Measurements from ENCODE around the gene ITGB4. TPM values are rescaled to one million over a fixed set of nuclear protein-coding genes. Genes with fewer than 3 reads are reported as not detected.

ITGB4 gene
- total and polyA plus RNA-seq, 10 of the 15 experiments (the other 5 are each of a cell fraction or from before 2014, with no cell fraction given): 0.06 to 1.6 (median 0.27) TPM; not detected in 2

- Histone ChIP-seq H2AFZ (ENCODE audit: control insufficient read depth, low read depth, low read length) (no peak overlapping the region), H3K9ac (ENCODE audit: control insufficient read depth, insufficient read depth, low read length) (no peak overlapping the region), H4K20me1 (ENCODE audit: control insufficient read depth, insufficient read depth) (no peaks in the 10 kb centered on the region), H3K36me3 (ENCODE audit: control insufficient read depth in 2 of 2, insufficient read depth in 2 of 2, low read length in 1 of 2) (no peaks in the 10 kb centered on the region), H3K27ac (ENCODE audit: control insufficient read depth, insufficient read depth) (no peak overlapping the region), H3K9me3 (replicated peaks; ENCODE audit: control insufficient read depth, insufficient read depth, low read length) (no peaks in the 10 kb centered on the region), H3K27me3 (replicated peaks in 1 of 2; ENCODE audit: control insufficient read depth in 2 of 2, insufficient read depth in 2 of 2, low read length in 1 of 2) (no peaks in the 10 kb centered on the region), H3K4me1 (ENCODE audit: control insufficient read depth, insufficient read depth, low read length) (peaks cover 7% of the 10 kb centered on the region), H3K4me2 (ENCODE audit: control insufficient read depth, insufficient read depth) (no peak overlapping the region), H3K4me3 (no peak overlapping the region), H3K79me2 (ENCODE audit: control insufficient read depth, insufficient read depth, low read length) (no peaks in the 10 kb centered on the region)
- no peak for ATAC-seq
- 73% methylated on average over 6 of the region's 7 CpGs for WGBS (ENCODE audit: insufficient coverage, insufficient replicate concordance, low lambda C conversion rate, missing lambda C conversion rate)
- intact Hi-C loops (cut with micrococcal nuclease; ENCODE audit: unreplicated experiment): no loop called here
- ChIA-PET CTCF (interaction anchor here (1.4 to 6.0 kb wide), 7 partner anchors 9 to 139 kb away, joined by 3 to 48 read pairs (median 8); partner anchors contain the start of gene SMIM5), RAD21 (ENCODE audit: unreplicated experiment) (interaction anchor here (0.8 to 1.8 kb wide), 2 partner anchors 8 to 13 kb away, joined by 5 to 9 read pairs; no protein-coding TSS in a partner anchor), POLR2A (interaction anchor here (1.2 kb wide), 1 partner anchor 9 kb away, joined by 3 read pairs; no protein-coding TSS in a partner anchor), SMC1A (ENCODE audit: uncharacterized antibody, unreplicated experiment) (interaction anchor here (0.7 to 2.8 kb wide), 3 partner anchors 9 to 93 kb away, joined by 3 to 18 read pairs (median 3); a partner anchor contains a TSS)
- TF ChIP-seq EZH2 (IDR thresholded peaks at IDR 0.05; ENCODE audit: borderline replicate concordance, control insufficient read depth, low read depth, low read length) (no peak), USF1 (IDR thresholded peaks at IDR 0.05; ENCODE audit: borderline replicate concordance, extremely low read length, insufficient read depth, low read depth, low read length) (no peak), JUNB (IDR thresholded peaks at IDR 0.05) (no peak), NFYA (IDR thresholded peaks at IDR 0.05; ENCODE audit: borderline replicate concordance, low read depth, low read length) (no peak), YBX1 (IDR thresholded peaks at IDR 0.05) (no peak), EGR1 (IDR thresholded peaks at IDR 0.05; ENCODE audit: borderline replicate concordance in 1 of 2, low read depth in 2 of 2, low read length in 2 of 2) (no peak), EED (IDR thresholded peaks at IDR 0.05; ENCODE audit: low read depth) (no peak), SPI1 (IDR thresholded peaks at IDR 0.05; ENCODE audit: borderline replicate concordance, insufficient read depth, low read depth, low read length) (no peak), HCFC1 (IDR thresholded peaks at IDR 0.05; ENCODE audit: low read length) (no peak), SREBF1 (IDR thresholded peaks at IDR 0.05; ENCODE audit: low read length) (no peak), ATF7 (IDR thresholded peaks at IDR 0.05; ENCODE audit: low read depth) (no peak), IRF4 (IDR thresholded peaks at IDR 0.05; ENCODE audit: low read depth, low read length) (no peak), ZNF274 (IDR thresholded peaks at IDR 0.05; ENCODE audit: insufficient read depth, insufficient read length) (no peak), ATF3 (IDR thresholded peaks at IDR 0.05; ENCODE audit: borderline replicate concordance, extremely low read depth, low read depth, low read length) (no peak)
- TF ChIP-seq, protein P1, sequence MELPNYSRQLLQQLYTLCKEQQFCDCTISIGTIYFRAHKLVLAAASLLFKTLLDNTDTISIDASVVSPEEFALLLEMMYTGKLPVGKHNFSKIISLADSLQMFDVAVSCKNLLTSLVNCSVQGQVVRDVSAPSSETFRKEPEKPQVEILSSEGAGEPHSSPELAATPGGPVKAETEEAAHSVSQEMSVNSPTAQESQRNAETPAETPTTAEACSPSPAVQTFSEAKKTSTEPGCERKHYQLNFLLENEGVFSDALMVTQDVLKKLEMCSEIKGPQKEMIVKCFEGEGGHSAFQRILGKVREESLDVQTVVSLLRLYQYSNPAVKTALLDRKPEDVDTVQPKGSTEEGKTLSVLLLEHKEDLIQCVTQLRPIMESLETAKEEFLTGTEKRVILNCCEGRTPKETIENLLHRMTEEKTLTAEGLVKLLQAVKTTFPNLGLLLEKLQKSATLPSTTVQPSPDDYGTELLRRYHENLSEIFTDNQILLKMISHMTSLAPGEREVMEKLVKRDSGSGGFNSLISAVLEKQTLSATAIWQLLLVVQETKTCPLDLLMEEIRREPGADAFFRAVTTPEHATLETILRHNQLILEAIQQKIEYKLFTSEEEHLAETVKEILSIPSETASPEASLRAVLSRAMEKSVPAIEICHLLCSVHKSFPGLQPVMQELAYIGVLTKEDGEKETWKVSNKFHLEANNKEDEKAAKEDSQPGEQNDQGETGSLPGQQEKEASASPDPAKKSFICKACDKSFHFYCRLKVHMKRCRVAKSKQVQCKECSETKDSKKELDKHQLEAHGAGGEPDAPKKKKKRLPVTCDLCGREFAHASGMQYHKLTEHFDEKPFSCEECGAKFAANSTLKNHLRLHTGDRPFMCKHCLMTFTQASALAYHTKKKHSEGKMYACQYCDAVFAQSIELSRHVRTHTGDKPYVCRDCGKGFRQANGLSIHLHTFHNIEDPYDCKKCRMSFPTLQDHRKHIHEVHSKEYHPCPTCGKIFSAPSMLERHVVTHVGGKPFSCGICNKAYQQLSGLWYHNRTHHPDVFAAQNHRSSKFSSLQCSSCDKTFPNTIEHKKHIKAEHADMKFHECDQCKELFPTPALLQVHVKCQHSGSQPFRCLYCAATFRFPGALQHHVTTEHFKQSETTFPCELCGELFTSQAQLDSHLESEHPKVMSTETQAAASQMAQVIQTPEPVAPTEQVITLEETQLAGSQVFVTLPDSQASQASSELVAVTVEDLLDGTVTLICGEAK (IDR thresholded peaks at IDR 0.05; ENCODE audit: borderline replicate concordance): no peak
- no peak for FAIRE-seq
- in situ Hi-C loops (cut with MboI): no loop called here
- BruUV-seq (replicated peaks): no TSS peak
- no peak for DNase-seq (ENCODE audit: low read depth, low spot score)
These were observed 17.9 kb downstream of the ITGB4 start for GRCh38 chr17:75739174-75739573.
